GM23248 (cell line): ENCODE measurements around the gene RAF1.

Experiments used
- EZH2 ChIP-seq: fragments of 200-600 bp; sonication (generic); IDR thresholded peaks from 2 replicates; pipeline ENCODE4 v1.6.1; 2018; ENCODE audit warnings: antibody characterized with exemption, mild to moderate bottlenecking; ENCODE audit not compliant: insufficient read depth, poor library complexity, severe bottlenecking
- EZH2phosphoT487 ChIP-seq: fragments of 200-600 bp; sonication (generic); IDR thresholded peaks from 2 replicates; pipeline ENCODE4 v1.6.1; 2018; ENCODE audit warnings: antibody characterized with exemption, moderate library complexity, mild to moderate bottlenecking, low read depth; ENCODE audit not compliant: insufficient read depth

DNA sequence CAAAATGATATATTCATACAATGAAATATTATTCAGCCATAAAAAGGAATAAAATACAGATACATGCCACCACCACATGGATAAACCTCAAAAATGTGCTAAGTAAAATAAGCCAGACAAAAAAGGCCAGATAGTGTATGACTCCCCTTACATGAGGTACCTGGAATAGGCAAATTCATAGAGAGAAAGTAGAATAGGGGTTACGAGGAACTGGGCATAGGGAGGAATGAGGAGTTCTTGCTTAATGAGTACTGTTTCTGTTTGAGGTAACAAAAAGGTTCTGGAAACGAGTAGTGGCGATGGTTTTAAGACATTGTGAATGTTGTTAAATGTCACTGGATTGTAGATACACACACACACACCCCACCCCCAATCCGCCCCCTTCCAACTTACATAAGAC is 8.2 kb downstream of the RAF1 start:
- TF ChIP-seq EZH2 (no peak), EZH2phosphoT487 (no peak)
